HG03108 (cell line): ENCODE measurements around the gene ABCC6.
"Not testable (repeated sequence)": the region's sequence is repeated elsewhere in the genome, so short reads cannot be mapped to it uniquely, and the experiment has no call there.

Experiments used
- ATAC-seq: cut with Tn5 transposase; IDR thresholded peaks from one replicate; pipeline ENCODE4 v1.9.1; 2021; ENCODE audit warnings: moderate library complexity; ENCODE audit not compliant: unreplicated experiment

Gene ABCC6

GRCh38 chr16:16191493-16192167, 31.7 kb downstream of the ABCC6 start:
- ATAC-seq: no peak

- ATAC-seq: not testable (repeated sequence)
Measured at GRCh38 chr16:16190966-16191365, 32.3 kb downstream of the ABCC6 start.

- no peak for ATAC-seq
Measured at GRCh38 chr16:16190546-16190945, 32.7 kb downstream of the ABCC6 start.

GRCh38 chr16:16189842-16190241, 33.5 kb downstream of the ABCC6 start:
- ATAC-seq: no peak

- ATAC-seq: no peak
Measured at GRCh38 chr16:16188827-16189226, 34.5 kb downstream of the ABCC6 start.

GRCh38 chr16:16186820-16187219, 36.5 kb downstream of the ABCC6 start:
- no peak for ATAC-seq

GRCh38 chr16:16185095-16185494, 38.2 kb downstream of the ABCC6 start:
- no peak for ATAC-seq

GRCh38 chr16:16184594-16184993, 38.7 kb downstream of the ABCC6 start:
- no peak for ATAC-seq

- ATAC-seq: no peak
Measured at GRCh38 chr16:16183562-16183961, 39.7 kb downstream of the ABCC6 start.

- ATAC-seq: no peak
Measured at GRCh38 chr16:16182918-16183317, 40.4 kb downstream of the ABCC6 start.

- ATAC-seq: not testable (repeated sequence)
Measured at GRCh38 chr16:16181748-16182147, 41.5 kb downstream of the ABCC6 start.

- no peak for ATAC-seq
Measured at GRCh38 chr16:16178455-16179162, 44.7 kb downstream of the ABCC6 start.

- ATAC-seq: no peak
Measured at GRCh38 chr16:16176328-16176727, 47.0 kb downstream of the ABCC6 start.

- no peak for ATAC-seq
Measured at GRCh38 chr16:16175296-16175695, 48.0 kb downstream of the ABCC6 start.

- ATAC-seq: no peak
Measured at GRCh38 chr16:16172991-16173390, 50.3 kb downstream of the ABCC6 start.

GRCh38 chr16:16171332-16171919, 51.9 kb downstream of the ABCC6 start:
- no peak for ATAC-seq

- no peak for ATAC-seq
Measured at GRCh38 chr16:16169615-16170014, 53.7 kb downstream of the ABCC6 start.

- ATAC-seq: no peak
Measured at GRCh38 chr16:16168431-16168830, 54.9 kb downstream of the ABCC6 start.

- ATAC-seq: no peak
Measured at GRCh38 chr16:16167927-16168326, 55.4 kb downstream of the ABCC6 start.

- ATAC-seq: no peak
Measured at GRCh38 chr16:16166949-16167348, 56.3 kb downstream of the ABCC6 start.

GRCh38 chr16:16166085-16166484, 57.2 kb downstream of the ABCC6 start:
- no peak for ATAC-seq

GRCh38 chr16:16164243-16164642, 59.1 kb downstream of the ABCC6 start:
- no peak for ATAC-seq
